WTC11 (cell line): Measurements from ENCODE around the gene CBR1. TPM values are rescaled to one million over a fixed set of nuclear protein-coding genes. Genes with fewer than 3 reads are reported as not detected.

Experiments
- ATAC-seq: fragments of 200-7000 bp; cut with Tn5 transposase; 2 replicates; pipeline ENCODE4 v1.10.0; 2021; ENCODE audit warnings: mild to moderate bottlenecking, moderate library complexity
- CTCF ChIA-PET: fragments of 300-600 bp; sonication (Branson Sonifier 250); formaldehyde crosslinking; loops from one replicate; lab custom pipeline; 2021; ENCODE audit warnings: antibody characterized with exemption; lab: Charles Lee
- POLR2A ChIA-PET: fragments of 350-600 bp; sonication (Branson Sonifier 250); formaldehyde crosslinking; loops from one replicate; lab custom pipeline; 2021; ENCODE audit warnings: antibody characterized with exemption; lab: Charles Lee
- DNase-seq: peaks from one replicate; pipeline ENCODE4 v3.0.0; 2021; ENCODE audit warnings: low spot score
- H3K27ac Mint-ChIP-seq: 2 replicates; pipeline ENCODE4 v1.8.0; 2021; ENCODE audit warnings: mixed read lengths
- H3K27me3 Mint-ChIP-seq: 2 replicates; pipeline ENCODE4 v1.8.0; 2021; ENCODE audit warnings: low read depth, mild to moderate bottlenecking, moderate library complexity, mixed read lengths
- H3K36me3 Mint-ChIP-seq: 2 replicates; pipeline ENCODE4 v1.8.0; 2021; ENCODE audit warnings: mixed read lengths
- H3K4me1 Mint-ChIP-seq: 2 replicates; pipeline ENCODE4 v1.8.0; 2022; ENCODE audit warnings: mixed read lengths
- H3K4me3 Mint-ChIP-seq: 2 replicates; pipeline ENCODE4 v1.8.0; 2021; ENCODE audit warnings: mild to moderate bottlenecking, moderate library complexity, mixed read lengths
- H3K9me3 Mint-ChIP-seq: 2 replicates; pipeline ENCODE4 v1.8.0; 2021; ENCODE audit warnings: mixed read lengths
- FOXP1 ChIP-seq: sonication (generic); formaldehyde crosslinking; IDR thresholded peaks from 2 replicates; pipeline ENCODE4 v1.8.0; 2022; ENCODE audit warnings: missing genetic modification reagents, mild to moderate bottlenecking, moderate library complexity, borderline replicate concordance
- GTF2I ChIP-seq: fragments of 250-450 bp; sonication (Bioruptor Pico); conservative IDR thresholded peaks from 2 replicates; pipeline ENCODE4 v1.4.0; 2021; ENCODE audit warnings: mild to moderate bottlenecking
- KAT7 ChIP-seq: sonication (generic); formaldehyde crosslinking; IDR thresholded peaks from 2 replicates; pipeline ENCODE4 v1.8.1; 2023; ENCODE audit warnings: missing genetic modification reagents, mild to moderate bottlenecking, borderline replicate concordance
- NFATC4 ChIP-seq: fragments of 250-450 bp; sonication (Bioruptor Pico); IDR thresholded peaks from 2 replicates; pipeline ENCODE4 v1.9.0; 2021; ENCODE audit warnings: mild to moderate bottlenecking
- NR3C1 ChIP-seq: sonication (generic); formaldehyde crosslinking; conservative IDR thresholded peaks from 2 replicates; pipeline ENCODE4 v1.8.1; 2023; ENCODE audit warnings: low read depth, mild to moderate bottlenecking, missing genetic modification reagents
- SOX15 ChIP-seq: fragments of 250-450 bp; sonication (Bioruptor Pico); IDR thresholded peaks from 2 replicates; pipeline ENCODE4 v1.9.0; 2021; ENCODE audit warnings: mild to moderate bottlenecking
- ZNF263 ChIP-seq: sonication (generic); formaldehyde crosslinking; IDR thresholded peaks from 2 replicates; pipeline ENCODE4 v1.8.1; 2022; ENCODE audit warnings: low read depth, mild to moderate bottlenecking, moderate library complexity, missing genetic modification reagents
- ZNF317 ChIP-seq: sonication (generic); formaldehyde crosslinking; IDR thresholded peaks from 2 replicates; pipeline ENCODE4 v1.8.1; 2023; ENCODE audit warnings: low read depth, mild to moderate bottlenecking, moderate library complexity, missing genetic modification reagents, borderline replicate concordance
- ZNF423 ChIP-seq: fragments of 250-450 bp; sonication (Bioruptor Pico); IDR thresholded peaks from 2 replicates; pipeline ENCODE4 v2.1.2; 2022; ENCODE audit warnings: mild to moderate bottlenecking, moderate library complexity
- total RNA-seq: library from RNA; stranded (reverse); gene quantifications from 3 replicates; pipeline ENCODE4 v1.2.3, GENCODE V29; 2021
- TF ChIP-seq, protein P1 (sequence below): sonication (generic); formaldehyde crosslinking; IDR thresholded peaks from 2 replicates; pipeline ENCODE4 v1.8.0; 2022; ENCODE audit warnings: missing genetic modification reagents
- TF ChIP-seq, protein P2 (sequence below): sonication (generic); formaldehyde crosslinking; IDR thresholded peaks from 2 replicates; pipeline ENCODE4 v1.8.1; 2023; ENCODE audit warnings: mild to moderate bottlenecking, missing genetic modification reagents, moderate library complexity
- TF ChIP-seq, protein P3 (sequence below): sonication (generic); formaldehyde crosslinking; IDR thresholded peaks from 2 replicates; pipeline ENCODE4 v1.8.1; 2023; ENCODE audit warnings: mild to moderate bottlenecking, moderate library complexity, missing genetic modification reagents
- TF ChIP-seq, protein P4 (sequence below): sonication (generic); formaldehyde crosslinking; IDR thresholded peaks from 2 replicates; pipeline ENCODE4 v1.8.1; 2022; ENCODE audit warnings: low read depth, missing genetic modification reagents, borderline replicate concordance
- TF ChIP-seq, protein P5 (sequence below): sonication (generic); formaldehyde crosslinking; conservative IDR thresholded peaks from 2 replicates; pipeline ENCODE4 v1.8.1; 2022; ENCODE audit warnings: mild to moderate bottlenecking, missing genetic modification reagents
- TF ChIP-seq, protein P6 (sequence below): sonication (generic); formaldehyde crosslinking; IDR thresholded peaks from 2 replicates; pipeline ENCODE4 v1.8.1; 2023; ENCODE audit warnings: mild to moderate bottlenecking, missing genetic modification reagents, moderate library complexity
- TF ChIP-seq, protein P7 (sequence below): sonication (generic); formaldehyde crosslinking; IDR thresholded peaks from 2 replicates; pipeline ENCODE4 v1.8.1; 2023; ENCODE audit warnings: mild to moderate bottlenecking, missing genetic modification reagents, borderline replicate concordance
- TF ChIP-seq, protein P8 (sequence below): fragments of 250-450 bp; sonication (Bioruptor Pico); IDR thresholded peaks from 2 replicates; pipeline ENCODE4 v1.9.0; 2021; ENCODE audit warnings: mild to moderate bottlenecking, borderline replicate concordance

Gene CBR1
- total RNA-seq, 1 experiment from 2014 or later = 167 TPM

DNA sequence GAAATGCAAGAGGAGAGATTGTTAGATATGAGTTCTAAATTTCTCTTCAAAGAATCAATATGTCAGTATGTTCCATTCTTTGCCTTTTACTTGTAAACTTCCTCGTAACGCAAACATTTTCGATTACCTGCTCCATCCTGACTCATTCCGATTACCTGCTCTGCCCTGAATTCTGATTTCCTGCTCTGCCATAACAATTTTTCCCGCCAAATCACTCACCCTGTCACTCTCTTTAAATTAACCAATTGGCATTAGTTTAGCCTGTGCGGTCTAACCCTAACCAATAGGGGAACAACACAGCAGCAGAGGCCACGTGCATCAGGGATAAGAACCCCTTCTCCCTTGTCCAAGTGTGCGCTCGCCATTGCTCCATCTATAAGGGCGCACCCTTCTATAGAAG lies 40.0 kb downstream of the CBR1 start (continued):
- TF ChIP-seq, protein P1, sequence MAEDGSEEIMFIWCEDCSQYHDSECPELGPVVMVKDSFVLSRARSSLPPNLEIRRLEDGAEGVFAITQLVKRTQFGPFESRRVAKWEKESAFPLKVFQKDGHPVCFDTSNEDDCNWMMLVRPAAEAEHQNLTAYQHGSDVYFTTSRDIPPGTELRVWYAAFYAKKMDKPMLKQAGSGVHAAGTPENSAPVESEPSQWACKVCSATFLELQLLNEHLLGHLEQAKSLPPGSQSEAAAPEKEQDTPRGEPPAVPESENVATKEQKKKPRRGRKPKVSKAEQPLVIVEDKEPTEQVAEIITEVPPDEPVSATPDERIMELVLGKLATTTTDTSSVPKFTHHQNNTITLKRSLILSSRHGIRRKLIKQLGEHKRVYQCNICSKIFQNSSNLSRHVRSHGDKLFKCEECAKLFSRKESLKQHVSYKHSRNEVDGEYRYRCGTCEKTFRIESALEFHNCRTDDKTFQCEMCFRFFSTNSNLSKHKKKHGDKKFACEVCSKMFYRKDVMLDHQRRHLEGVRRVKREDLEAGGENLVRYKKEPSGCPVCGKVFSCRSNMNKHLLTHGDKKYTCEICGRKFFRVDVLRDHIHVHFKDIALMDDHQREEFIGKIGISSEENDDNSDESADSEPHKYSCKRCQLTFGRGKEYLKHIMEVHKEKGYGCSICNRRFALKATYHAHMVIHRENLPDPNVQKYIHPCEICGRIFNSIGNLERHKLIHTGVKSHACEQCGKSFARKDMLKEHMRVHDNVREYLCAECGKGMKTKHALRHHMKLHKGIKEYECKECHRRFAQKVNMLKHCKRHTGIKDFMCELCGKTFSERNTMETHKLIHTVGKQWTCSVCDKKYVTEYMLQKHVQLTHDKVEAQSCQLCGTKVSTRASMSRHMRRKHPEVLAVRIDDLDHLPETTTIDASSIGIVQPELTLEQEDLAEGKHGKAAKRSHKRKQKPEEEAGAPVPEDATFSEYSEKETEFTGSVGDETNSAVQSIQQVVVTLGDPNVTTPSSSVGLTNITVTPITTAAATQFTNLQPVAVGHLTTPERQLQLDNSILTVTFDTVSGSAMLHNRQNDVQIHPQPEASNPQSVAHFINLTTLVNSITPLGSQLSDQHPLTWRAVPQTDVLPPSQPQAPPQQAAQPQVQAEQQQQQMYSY (CRISPR knock-in tag) = no peak
- TF ChIP-seq SOX15 (CRISPR knock-in tag) (no peak), GTF2I (CRISPR knock-in tag) (no peak), NFATC4 (CRISPR knock-in tag) (no peak), NR3C1 (no peak), ZNF423 (CRISPR knock-in tag) (no peak), ZNF317 (CRISPR knock-in tag) (no peak)
- TF ChIP-seq, protein P2, sequence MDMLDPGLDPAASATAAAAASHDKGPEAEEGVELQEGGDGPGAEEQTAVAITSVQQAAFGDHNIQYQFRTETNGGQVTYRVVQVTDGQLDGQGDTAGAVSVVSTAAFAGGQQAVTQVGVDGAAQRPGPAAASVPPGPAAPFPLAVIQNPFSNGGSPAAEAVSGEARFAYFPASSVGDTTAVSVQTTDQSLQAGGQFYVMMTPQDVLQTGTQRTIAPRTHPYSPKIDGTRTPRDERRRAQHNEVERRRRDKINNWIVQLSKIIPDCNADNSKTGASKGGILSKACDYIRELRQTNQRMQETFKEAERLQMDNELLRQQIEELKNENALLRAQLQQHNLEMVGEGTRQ (CRISPR knock-in tag) = no peak
- TF ChIP-seq, protein P3, sequence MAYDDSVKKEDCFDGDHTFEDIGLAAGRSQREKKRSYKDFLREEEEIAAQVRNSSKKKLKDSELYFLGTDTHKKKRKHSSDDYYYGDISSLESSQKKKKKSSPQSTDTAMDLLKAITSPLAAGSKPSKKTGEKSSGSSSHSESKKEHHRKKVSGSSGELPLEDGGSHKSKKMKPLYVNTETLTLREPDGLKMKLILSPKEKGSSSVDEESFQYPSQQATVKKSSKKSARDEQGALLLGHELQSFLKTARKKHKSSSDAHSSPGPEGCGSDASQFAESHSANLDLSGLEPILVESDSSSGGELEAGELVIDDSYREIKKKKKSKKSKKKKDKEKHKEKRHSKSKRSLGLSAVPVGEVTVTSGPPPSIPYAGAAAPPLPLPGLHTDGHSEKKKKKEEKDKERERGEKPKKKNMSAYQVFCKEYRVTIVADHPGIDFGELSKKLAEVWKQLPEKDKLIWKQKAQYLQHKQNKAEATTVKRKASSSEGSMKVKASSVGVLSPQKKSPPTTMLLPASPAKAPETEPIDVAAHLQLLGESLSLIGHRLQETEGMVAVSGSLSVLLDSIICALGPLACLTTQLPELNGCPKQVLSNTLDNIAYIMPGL (CRISPR knock-in tag) = no peak
- TF ChIP-seq, protein P4, sequence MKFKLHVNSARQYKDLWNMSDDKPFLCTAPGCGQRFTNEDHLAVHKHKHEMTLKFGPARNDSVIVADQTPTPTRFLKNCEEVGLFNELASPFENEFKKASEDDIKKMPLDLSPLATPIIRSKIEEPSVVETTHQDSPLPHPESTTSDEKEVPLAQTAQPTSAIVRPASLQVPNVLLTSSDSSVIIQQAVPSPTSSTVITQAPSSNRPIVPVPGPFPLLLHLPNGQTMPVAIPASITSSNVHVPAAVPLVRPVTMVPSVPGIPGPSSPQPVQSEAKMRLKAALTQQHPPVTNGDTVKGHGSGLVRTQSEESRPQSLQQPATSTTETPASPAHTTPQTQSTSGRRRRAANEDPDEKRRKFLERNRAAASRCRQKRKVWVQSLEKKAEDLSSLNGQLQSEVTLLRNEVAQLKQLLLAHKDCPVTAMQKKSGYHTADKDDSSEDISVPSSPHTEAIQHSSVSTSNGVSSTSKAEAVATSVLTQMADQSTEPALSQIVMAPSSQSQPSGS (CRISPR knock-in tag) = no peak
- TF ChIP-seq, protein P5, sequence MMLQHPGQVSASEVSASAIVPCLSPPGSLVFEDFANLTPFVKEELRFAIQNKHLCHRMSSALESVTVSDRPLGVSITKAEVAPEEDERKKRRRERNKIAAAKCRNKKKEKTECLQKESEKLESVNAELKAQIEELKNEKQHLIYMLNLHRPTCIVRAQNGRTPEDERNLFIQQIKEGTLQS (CRISPR knock-in tag) = no peak
- TF ChIP-seq, protein P6, sequence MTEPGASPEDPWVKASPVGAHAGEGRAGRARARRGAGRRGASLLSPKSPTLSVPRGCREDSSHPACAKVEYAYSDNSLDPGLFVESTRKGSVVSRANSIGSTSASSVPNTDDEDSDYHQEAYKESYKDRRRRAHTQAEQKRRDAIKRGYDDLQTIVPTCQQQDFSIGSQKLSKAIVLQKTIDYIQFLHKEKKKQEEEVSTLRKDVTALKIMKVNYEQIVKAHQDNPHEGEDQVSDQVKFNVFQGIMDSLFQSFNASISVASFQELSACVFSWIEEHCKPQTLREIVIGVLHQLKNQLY (CRISPR knock-in tag) = no peak

DNA sequence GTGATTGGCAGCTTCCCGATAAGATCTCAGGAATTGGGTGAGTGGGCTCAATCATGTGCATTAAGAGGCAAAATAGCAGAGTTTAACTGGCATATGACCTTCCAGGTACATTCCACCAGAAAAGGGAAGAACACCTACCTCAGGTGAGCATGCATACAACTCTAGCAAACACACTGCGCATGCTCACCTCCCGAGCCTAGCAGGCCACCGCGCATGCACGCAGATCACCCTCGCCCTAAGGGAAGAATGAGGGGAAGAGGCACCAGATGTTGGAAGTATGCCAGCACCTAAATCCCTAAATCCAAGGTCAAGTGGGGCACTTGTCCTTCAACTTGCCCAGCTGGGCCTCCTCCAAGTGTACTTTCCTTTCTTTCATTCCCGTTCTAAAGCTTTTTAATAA lies 41.4 kb downstream of the CBR1 start:
- Mint-ChIP-seq H3K27ac (peak overlapping the region; percentile 81), H3K4me1 (peaks cover 67% of the 10 kb centered on the region), H3K9me3 (no peaks in the 10 kb centered on the region), H3K27me3 (no peaks in the 10 kb centered on the region), H3K4me3 (no peak overlapping the region), H3K36me3 (peaks cover 52% of the 10 kb centered on the region)
- ChIA-PET POLR2A (no interaction called here), CTCF (interaction anchor here (1.1 to 1.2 kb wide), 3 partner anchors 14 to 76 kb away, joined by 3 read pairs; no protein-coding TSS in a partner anchor)
- ATAC-seq (no peak), DNase-seq (no peak)
- TF ChIP-seq, protein P7, sequence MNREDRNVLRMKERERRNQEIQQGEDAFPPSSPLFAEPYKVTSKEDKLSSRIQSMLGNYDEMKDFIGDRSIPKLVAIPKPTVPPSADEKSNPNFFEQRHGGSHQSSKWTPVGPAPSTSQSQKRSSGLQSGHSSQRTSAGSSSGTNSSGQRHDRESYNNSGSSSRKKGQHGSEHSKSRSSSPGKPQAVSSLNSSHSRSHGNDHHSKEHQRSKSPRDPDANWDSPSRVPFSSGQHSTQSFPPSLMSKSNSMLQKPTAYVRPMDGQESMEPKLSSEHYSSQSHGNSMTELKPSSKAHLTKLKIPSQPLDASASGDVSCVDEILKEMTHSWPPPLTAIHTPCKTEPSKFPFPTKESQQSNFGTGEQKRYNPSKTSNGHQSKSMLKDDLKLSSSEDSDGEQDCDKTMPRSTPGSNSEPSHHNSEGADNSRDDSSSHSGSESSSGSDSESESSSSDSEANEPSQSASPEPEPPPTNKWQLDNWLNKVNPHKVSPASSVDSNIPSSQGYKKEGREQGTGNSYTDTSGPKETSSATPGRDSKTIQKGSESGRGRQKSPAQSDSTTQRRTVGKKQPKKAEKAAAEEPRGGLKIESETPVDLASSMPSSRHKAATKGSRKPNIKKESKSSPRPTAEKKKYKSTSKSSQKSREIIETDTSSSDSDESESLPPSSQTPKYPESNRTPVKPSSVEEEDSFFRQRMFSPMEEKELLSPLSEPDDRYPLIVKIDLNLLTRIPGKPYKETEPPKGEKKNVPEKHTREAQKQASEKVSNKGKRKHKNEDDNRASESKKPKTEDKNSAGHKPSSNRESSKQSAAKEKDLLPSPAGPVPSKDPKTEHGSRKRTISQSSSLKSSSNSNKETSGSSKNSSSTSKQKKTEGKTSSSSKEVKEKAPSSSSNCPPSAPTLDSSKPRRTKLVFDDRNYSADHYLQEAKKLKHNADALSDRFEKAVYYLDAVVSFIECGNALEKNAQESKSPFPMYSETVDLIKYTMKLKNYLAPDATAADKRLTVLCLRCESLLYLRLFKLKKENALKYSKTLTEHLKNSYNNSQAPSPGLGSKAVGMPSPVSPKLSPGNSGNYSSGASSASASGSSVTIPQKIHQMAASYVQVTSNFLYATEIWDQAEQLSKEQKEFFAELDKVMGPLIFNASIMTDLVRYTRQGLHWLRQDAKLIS (CRISPR knock-in tag) = no peak
- no peak for TF ChIP-seq FOXP1 (CRISPR knock-in tag)
- TF ChIP-seq, protein P8, sequence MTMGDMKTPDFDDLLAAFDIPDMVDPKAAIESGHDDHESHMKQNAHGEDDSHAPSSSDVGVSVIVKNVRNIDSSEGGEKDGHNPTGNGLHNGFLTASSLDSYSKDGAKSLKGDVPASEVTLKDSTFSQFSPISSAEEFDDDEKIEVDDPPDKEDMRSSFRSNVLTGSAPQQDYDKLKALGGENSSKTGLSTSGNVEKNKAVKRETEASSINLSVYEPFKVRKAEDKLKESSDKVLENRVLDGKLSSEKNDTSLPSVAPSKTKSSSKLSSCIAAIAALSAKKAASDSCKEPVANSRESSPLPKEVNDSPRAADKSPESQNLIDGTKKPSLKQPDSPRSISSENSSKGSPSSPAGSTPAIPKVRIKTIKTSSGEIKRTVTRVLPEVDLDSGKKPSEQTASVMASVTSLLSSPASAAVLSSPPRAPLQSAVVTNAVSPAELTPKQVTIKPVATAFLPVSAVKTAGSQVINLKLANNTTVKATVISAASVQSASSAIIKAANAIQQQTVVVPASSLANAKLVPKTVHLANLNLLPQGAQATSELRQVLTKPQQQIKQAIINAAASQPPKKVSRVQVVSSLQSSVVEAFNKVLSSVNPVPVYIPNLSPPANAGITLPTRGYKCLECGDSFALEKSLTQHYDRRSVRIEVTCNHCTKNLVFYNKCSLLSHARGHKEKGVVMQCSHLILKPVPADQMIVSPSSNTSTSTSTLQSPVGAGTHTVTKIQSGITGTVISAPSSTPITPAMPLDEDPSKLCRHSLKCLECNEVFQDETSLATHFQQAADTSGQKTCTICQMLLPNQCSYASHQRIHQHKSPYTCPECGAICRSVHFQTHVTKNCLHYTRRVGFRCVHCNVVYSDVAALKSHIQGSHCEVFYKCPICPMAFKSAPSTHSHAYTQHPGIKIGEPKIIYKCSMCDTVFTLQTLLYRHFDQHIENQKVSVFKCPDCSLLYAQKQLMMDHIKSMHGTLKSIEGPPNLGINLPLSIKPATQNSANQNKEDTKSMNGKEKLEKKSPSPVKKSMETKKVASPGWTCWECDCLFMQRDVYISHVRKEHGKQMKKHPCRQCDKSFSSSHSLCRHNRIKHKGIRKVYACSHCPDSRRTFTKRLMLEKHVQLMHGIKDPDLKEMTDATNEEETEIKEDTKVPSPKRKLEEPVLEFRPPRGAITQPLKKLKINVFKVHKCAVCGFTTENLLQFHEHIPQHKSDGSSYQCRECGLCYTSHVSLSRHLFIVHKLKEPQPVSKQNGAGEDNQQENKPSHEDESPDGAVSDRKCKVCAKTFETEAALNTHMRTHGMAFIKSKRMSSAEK (CRISPR knock-in tag) = no peak
- TF ChIP-seq ZNF263 = no peak
- TF ChIP-seq KAT7 (CRISPR knock-in tag) = no peak
- no peak for TF ChIP-seq SOX15 (CRISPR knock-in tag)
